Neural progenitor cell (in vitro differentiated cells): ENCODE data around the gene SRSF12. TPM values are rescaled to one million over a fixed set of nuclear protein-coding genes. Genes with fewer than 3 reads are reported as not detected.
A peak's percentile ranks its signal among the peaks of the same experiment; 100 is the strongest.

Experiments
- DNase-seq: peaks from one replicate; pipeline ENCODE4 v3.0.0-alpha.2; 2016; ENCODE audit warnings: low spot score
- H2AFZ ChIP-seq: fragments of 200-600 bp; sonication (generic); replicated peaks from 2 replicates; pipeline ENCODE4 v1.6.1; 2016; ENCODE audit warnings: antibody characterized with exemption
- H3F3A ChIP-seq: fragments of 200-600 bp; sonication (generic); 2 replicates; pipeline ENCODE4 v1.6.1; 2016; ENCODE audit warnings: antibody characterized with exemption, low read depth
- H3K27ac ChIP-seq: fragments of 200-600 bp; sonication (generic); 2 replicates; pipeline ENCODE4 v1.5.1; 2016; ENCODE audit warnings: mild to moderate bottlenecking
- H3K27me3 ChIP-seq: fragments of 200-600 bp; sonication (generic); 2 replicates; pipeline ENCODE4 v1.6.1; 2016; ENCODE audit warnings: mild to moderate bottlenecking, moderate library complexity
- H3K36me3 ChIP-seq: fragments of 200-600 bp; sonication (generic); 2 replicates; pipeline ENCODE4 v1.5.1; 2016
- H3K4me1 ChIP-seq: fragments of 200-600 bp; sonication (generic); 2 replicates; pipeline ENCODE4 v1.6.1; 2016; ENCODE audit warnings: mixed run types
- H3K4me2 ChIP-seq: fragments of 200-600 bp; sonication (generic); 2 replicates; pipeline ENCODE4 v1.6.1; 2016
- H3K4me3 ChIP-seq: fragments of 200-600 bp; sonication (generic); 2 replicates; pipeline ENCODE4 v1.5.1; 2016
- H3K79me2 ChIP-seq: fragments of 200-600 bp; sonication (generic); 2 replicates; pipeline ENCODE4 v1.6.1; 2016; ENCODE audit warnings: low read depth
- H3K9ac ChIP-seq: fragments of 200-600 bp; sonication (generic); 2 replicates; pipeline ENCODE4 v1.6.1; 2016
- H3K9me3 ChIP-seq: fragments of 200-600 bp; sonication (generic); 2 replicates; pipeline ENCODE4 v1.5.1; 2016; ENCODE audit warnings: low read depth
- H4K20me1 ChIP-seq: fragments of 200-600 bp; sonication (generic); 2 replicates; pipeline ENCODE4 v1.6.1; 2016; ENCODE audit warnings: low read depth
- H3K27ac Mint-ChIP-seq: 3 replicates; pipeline ENCODE4 v1.8.0; 2021; ENCODE audit warnings: mixed read lengths
- H3K27me3 Mint-ChIP-seq: 2 replicates; pipeline ENCODE4 v1.8.0; 2022; ENCODE audit warnings: low read depth, mild to moderate bottlenecking, inconsistent platforms, moderate library complexity, mixed read lengths; ENCODE audit not compliant: insufficient read depth
- H3K36me3 Mint-ChIP-seq: 3 replicates; pipeline ENCODE4 v1.8.0; 2021; ENCODE audit warnings: mixed read lengths
- H3K4me1 Mint-ChIP-seq: 3 replicates; pipeline ENCODE4 v1.8.0; 2021; ENCODE audit warnings: mixed read lengths
- H3K4me3 Mint-ChIP-seq: 3 replicates; pipeline ENCODE4 v1.8.0; 2021; ENCODE audit warnings: mild to moderate bottlenecking, moderate library complexity, mixed read lengths
- H3K9me3 Mint-ChIP-seq: 3 replicates; pipeline ENCODE4 v1.8.0; 2020; ENCODE audit warnings: mixed read lengths
- CTCF ChIP-seq: fragments of 200-600 bp; sonication (generic); IDR thresholded peaks from 2 replicates; pipeline ENCODE4 v1.5.1; 2017; ENCODE audit warnings: antibody characterized with exemption, mild to moderate bottlenecking
- EZH2 ChIP-seq: fragments of 200-600 bp; sonication (generic); IDR thresholded peaks from 2 replicates; pipeline ENCODE4 v1.6.1; 2017; ENCODE audit warnings: antibody characterized with exemption, mild to moderate bottlenecking, moderate library complexity
- EZH2phosphoT487 ChIP-seq: fragments of 200-600 bp; sonication (generic); IDR thresholded peaks from 2 replicates; pipeline ENCODE4 v1.6.1; 2017; ENCODE audit warnings: antibody characterized with exemption
- total RNA-seq: library from RNA; depleted of rRNA; stranded (reverse); fragments of >200 nt; gene quantifications from 2 replicates; pipeline ENCODE4 v1.2.3, GENCODE V29; 2015; ENCODE audit warnings: low replicate concordance

Gene SRSF12
- total RNA-seq, 1 donor from 2014 or later: 23.2 TPM

- H3K27me3 ChIP-seq: peaks cover 37% of the 10 kb centered on the region
- peaks cover 15% of the 10 kb centered on the region for H3K4me1 ChIP-seq
- H3K9ac ChIP-seq: no peak overlapping the region
- no peak overlapping the region for H3K4me2 ChIP-seq
- H3K36me3 ChIP-seq: no peaks in the 10 kb centered on the region
- H2AFZ ChIP-seq: no peak overlapping the region
- Mint-ChIP-seq H3K4me3 (peak overlapping the region; percentile 55), H3K36me3 (peaks cover 2% of the 10 kb centered on the region), H3K27ac (no peak overlapping the region), H3K27me3 (no peaks in the 10 kb centered on the region), H3K4me1 (peaks cover 15% of the 10 kb centered on the region), H3K9me3 (no peaks in the 10 kb centered on the region)
- H3K4me3 ChIP-seq: no peak overlapping the region
- H3F3A ChIP-seq: no peaks in the 10 kb centered on the region
- DNase-seq: no peak
- no peaks in the 10 kb centered on the region for H3K9me3 ChIP-seq
- TF ChIP-seq CTCF (no peak), EZH2 (no peak), EZH2phosphoT487 (no peak)
- peaks cover 3% of the 10 kb centered on the region for H4K20me1 ChIP-seq
- H3K79me2 ChIP-seq: peaks cover 5% of the 10 kb centered on the region
- H3K27ac ChIP-seq: no peak overlapping the region
Observed at GRCh38 chr6:89144354-89144906, 26.6 kb upstream of the SRSF12 start.

- H3K27ac Mint-ChIP-seq: no peak overlapping the region
- H3K9me3 Mint-ChIP-seq: no peaks in the 10 kb centered on the region
- no peak overlapping the region for H3K4me3 Mint-ChIP-seq
- no peaks in the 10 kb centered on the region for H4K20me1 ChIP-seq
- DNase-seq: no peak
- no peaks in the 10 kb centered on the region for H3K36me3 Mint-ChIP-seq
- H3K4me1 Mint-ChIP-seq: no peaks in the 10 kb centered on the region
- H3K9ac ChIP-seq: no peak overlapping the region
- H3K9me3 ChIP-seq: no peaks in the 10 kb centered on the region
- no peaks in the 10 kb centered on the region for H3F3A ChIP-seq
- H3K27me3 ChIP-seq: peaks cover 16% of the 10 kb centered on the region
- H3K36me3 ChIP-seq: no peaks in the 10 kb centered on the region
- TF ChIP-seq CTCF (no peak), EZH2phosphoT487 (no peak), EZH2 (no peak)
- H3K79me2 ChIP-seq: no peaks in the 10 kb centered on the region
- H3K4me2 ChIP-seq: no peak overlapping the region
- H3K27me3 Mint-ChIP-seq: no peaks in the 10 kb centered on the region
- no peak overlapping the region for H3K4me3 ChIP-seq
- H3K27ac ChIP-seq: no peak overlapping the region
- no peak overlapping the region for H2AFZ ChIP-seq
- H3K4me1 ChIP-seq: peaks cover 2% of the 10 kb centered on the region
Observed at GRCh38 chr6:89140347-89141156, 22.7 kb upstream of the SRSF12 start.

GRCh38 chr6:89139509-89140346, 21.9 kb upstream of the SRSF12 start:
- DNase-seq: no peak
- H3K27me3 ChIP-seq: peaks cover 7% of the 10 kb centered on the region
- no peak overlapping the region for H3K4me2 ChIP-seq
- H2AFZ ChIP-seq: no peak overlapping the region
- H3K9ac ChIP-seq: no peak overlapping the region
- H3K36me3 Mint-ChIP-seq: no peaks in the 10 kb centered on the region
- no peak overlapping the region for H3K4me3 ChIP-seq
- no peaks in the 10 kb centered on the region for H3K4me1 Mint-ChIP-seq
- no peaks in the 10 kb centered on the region for H3K79me2 ChIP-seq
- H3K4me1 ChIP-seq: no peaks in the 10 kb centered on the region
- no peaks in the 10 kb centered on the region for H3K36me3 ChIP-seq
- no peaks in the 10 kb centered on the region for H3K27me3 Mint-ChIP-seq
- H3F3A ChIP-seq: no peaks in the 10 kb centered on the region
- H3K27ac Mint-ChIP-seq: no peak overlapping the region
- no peak overlapping the region for H3K27ac ChIP-seq
- no peaks in the 10 kb centered on the region for H4K20me1 ChIP-seq
- H3K4me3 Mint-ChIP-seq: no peak overlapping the region
- no peaks in the 10 kb centered on the region for H3K9me3 Mint-ChIP-seq
- no peak for TF ChIP-seq EZH2phosphoT487
- TF ChIP-seq CTCF: no peak
- TF ChIP-seq EZH2: no peak
- no peaks in the 10 kb centered on the region for H3K9me3 ChIP-seq
